Measurements from ENCODE around the gene TSNAXIP1. TPM values are rescaled to one million over a fixed set of nuclear protein-coding genes. Genes with fewer than 3 reads are reported as not detected.

The TSNAXIP1 gene
- total RNA-seq, 1 donor from 2014 or later = 6.6 TPM

DNA sequence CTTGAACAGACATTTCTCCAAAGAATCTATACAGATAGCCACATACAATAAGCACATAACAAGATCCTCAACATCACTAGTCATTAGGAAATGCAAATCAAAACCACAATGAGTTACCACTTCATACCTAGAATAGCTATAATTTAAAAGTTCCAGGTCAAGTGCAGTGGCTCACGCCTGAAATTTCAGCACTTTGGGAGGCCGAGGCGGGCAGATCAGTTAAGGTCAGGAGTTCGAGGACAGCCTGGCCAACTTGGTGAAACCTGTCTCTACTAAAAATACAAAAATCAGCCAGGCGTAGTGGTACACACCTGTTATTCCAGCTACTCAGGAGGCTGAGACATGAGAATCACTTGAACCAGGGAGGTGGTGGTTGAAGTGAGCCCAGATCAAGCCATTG lies 20.2 kb upstream of the TSNAXIP1 start:
- peaks cover 8% of the 10 kb centered on the region for H3K36me3 Mint-ChIP-seq (ENCODE audit: low read depth)
- no peak overlapping the region for H3K4me3 Mint-ChIP-seq
- no peaks in the 10 kb centered on the region for H3K9me3 Mint-ChIP-seq
- no peak for TF ChIP-seq CTCF (conservative IDR thresholded peaks at IDR 0.05)
- no peaks in the 10 kb centered on the region for H3K4me1 Mint-ChIP-seq
- no peak overlapping the region for H3K27ac Mint-ChIP-seq (ENCODE audit: unreplicated experiment)
- DNase-seq (ENCODE audit: low read depth, low spot score) = no peak
- H3K27me3 Mint-ChIP-seq (ENCODE audit: low read depth) = no peaks in the 10 kb centered on the region

- no peak for TF ChIP-seq CTCF (conservative IDR thresholded peaks at IDR 0.05)
- Mint-ChIP-seq H3K27ac (ENCODE audit: unreplicated experiment) (no peak overlapping the region), H3K36me3 (ENCODE audit: low read depth) (no peaks in the 10 kb centered on the region), H3K4me3 (no peak overlapping the region), H3K9me3 (no peaks in the 10 kb centered on the region), H3K4me1 (no peaks in the 10 kb centered on the region), H3K27me3 (ENCODE audit: low read depth) (no peaks in the 10 kb centered on the region)
- no peak for DNase-seq (ENCODE audit: low read depth, low spot score)
These were observed 16.6 kb upstream of the TSNAXIP1 start for GRCh38 chr16:67790071-67790470.

GRCh38 chr16:67796099-67796718 lies 10.5 kb upstream of the TSNAXIP1 start:
- DNase-seq (ENCODE audit: low read depth, low spot score) = no peak
- H3K27me3 Mint-ChIP-seq (ENCODE audit: low read depth) = no peaks in the 10 kb centered on the region
- no peaks in the 10 kb centered on the region for H3K9me3 Mint-ChIP-seq
- peaks cover 3% of the 10 kb centered on the region for H3K4me1 Mint-ChIP-seq
- no peak overlapping the region for H3K4me3 Mint-ChIP-seq
- peaks cover 8% of the 10 kb centered on the region for H3K36me3 Mint-ChIP-seq (ENCODE audit: low read depth)
- no peak for TF ChIP-seq CTCF (conservative IDR thresholded peaks at IDR 0.05)
- H3K27ac Mint-ChIP-seq (ENCODE audit: unreplicated experiment) = peak overlapping the region; percentile 59

- H3K9me3 Mint-ChIP-seq = no peaks in the 10 kb centered on the region
- peaks cover 11% of the 10 kb centered on the region for H3K4me1 Mint-ChIP-seq
- no peak overlapping the region for H3K27ac Mint-ChIP-seq (ENCODE audit: unreplicated experiment)
- H3K36me3 Mint-ChIP-seq (ENCODE audit: low read depth) = peaks cover 8% of the 10 kb centered on the region
- TF ChIP-seq CTCF (conservative IDR thresholded peaks at IDR 0.05) = no peak
- peak overlapping the region; percentile 18 for H3K4me3 Mint-ChIP-seq
- no peak for DNase-seq (ENCODE audit: low read depth, low spot score)
- H3K27me3 Mint-ChIP-seq (ENCODE audit: low read depth) = no peaks in the 10 kb centered on the region
These were observed 6.3 kb upstream of the TSNAXIP1 start for GRCh38 chr16:67800338-67800926.

- H3K9me3 Mint-ChIP-seq = no peaks in the 10 kb centered on the region
- no peak for TF ChIP-seq CTCF (conservative IDR thresholded peaks at IDR 0.05)
- DNase-seq (ENCODE audit: low read depth, low spot score) = no peak
These were observed 5.4 kb upstream of the TSNAXIP1 start for GRCh38 chr16:67801241-67801640.

More at GRCh38 chr16:67801241-67801640, 5.4 kb upstream of the TSNAXIP1 start:
- Mint-ChIP-seq H3K4me3 (no peak overlapping the region), H3K4me1 (peaks cover 15% of the 10 kb centered on the region), H3K36me3 (ENCODE audit: low read depth) (peaks cover 8% of the 10 kb centered on the region), H3K27me3 (ENCODE audit: low read depth) (no peaks in the 10 kb centered on the region), H3K27ac (ENCODE audit: unreplicated experiment) (no peak overlapping the region)
